Osteocyte (in vitro differentiated cells): ENCODE measurements around the gene SCNN1A. TPM values are rescaled to one million over a fixed set of nuclear protein-coding genes. Genes with fewer than 3 reads are reported as not detected.

Experiments
- DNase-seq: peaks from one replicate; pipeline ENCODE4 v3.0.0; 2021; ENCODE audit warnings: mixed read lengths; ENCODE audit not compliant: unreplicated experiment; ENCODE audit errors: extremely low spot score
- H3K27ac Mint-ChIP-seq: one replicate; pipeline ENCODE4 v1.8.0; 2021; ENCODE audit warnings: mild to moderate bottlenecking, mixed read lengths; ENCODE audit not compliant: unreplicated experiment
- H3K27me3 Mint-ChIP-seq: one replicate; pipeline ENCODE4 v1.8.0; 2021; ENCODE audit warnings: mixed read lengths; ENCODE audit not compliant: unreplicated experiment
- H3K36me3 Mint-ChIP-seq: one replicate; pipeline ENCODE4 v1.8.0; 2021; ENCODE audit warnings: mixed read lengths; ENCODE audit not compliant: unreplicated experiment
- H3K4me1 Mint-ChIP-seq: one replicate; pipeline ENCODE4 v1.8.0; 2021; ENCODE audit warnings: mixed read lengths; ENCODE audit not compliant: unreplicated experiment
- H3K4me3 Mint-ChIP-seq: one replicate; pipeline ENCODE4 v1.8.0; 2021; ENCODE audit warnings: mild to moderate bottlenecking, moderate library complexity, mixed read lengths; ENCODE audit not compliant: unreplicated experiment
- H3K9me3 Mint-ChIP-seq: one replicate; pipeline ENCODE4 v1.8.0; 2021; ENCODE audit warnings: mixed read lengths; ENCODE audit not compliant: unreplicated experiment
- CTCF ChIP-seq: fragments of 200-600 bp; sonication (generic); IDR thresholded peaks from 2 replicates; pipeline ENCODE4 v1.5.0; 2021; ENCODE audit warnings: antibody characterized with exemption, mild to moderate bottlenecking, moderate library complexity
- total RNA-seq: library from RNA; stranded (reverse); gene quantifications from 2 replicates; pipeline ENCODE4 v1.2.1, GENCODE V29; 2021

The SCNN1A gene
- total RNA-seq, 1 donor from 2014 or later, result 2.5 TPM

- peaks cover 66% of the 10 kb centered on the region for H3K4me1 Mint-ChIP-seq
- H3K27me3 Mint-ChIP-seq, result no peaks in the 10 kb centered on the region
- H3K4me3 Mint-ChIP-seq, result peak overlapping the region; percentile 53
- TF ChIP-seq CTCF, result no peak
- no peaks in the 10 kb centered on the region for H3K9me3 Mint-ChIP-seq
- DNase-seq, result no peak
- H3K27ac Mint-ChIP-seq, result peak overlapping the region; percentile 97
- H3K36me3 Mint-ChIP-seq, result peaks cover 7% of the 10 kb centered on the region
These were observed 51.2 kb downstream of the SCNN1A start for GRCh38 chr12:6323995-6324711.

- no peak for DNase-seq
- Mint-ChIP-seq H3K36me3 (peaks cover 5% of the 10 kb centered on the region), H3K9me3 (no peaks in the 10 kb centered on the region), H3K27me3 (no peaks in the 10 kb centered on the region), H3K4me3 (peak overlapping the region; percentile 53), H3K27ac (peak overlapping the region; percentile 97), H3K4me1 (peaks cover 66% of the 10 kb centered on the region)
- peak; percentile 63 for TF ChIP-seq CTCF
These were observed 51.9 kb downstream of the SCNN1A start for GRCh38 chr12:6323340-6323994.

- no peaks in the 10 kb centered on the region for H3K9me3 Mint-ChIP-seq
- H3K27me3 Mint-ChIP-seq, result no peaks in the 10 kb centered on the region
- DNase-seq, result no peak
- H3K36me3 Mint-ChIP-seq, result peaks cover 3% of the 10 kb centered on the region
- H3K27ac Mint-ChIP-seq, result peak overlapping the region; percentile 97
- H3K4me1 Mint-ChIP-seq, result peaks cover 64% of the 10 kb centered on the region
- no peak for TF ChIP-seq CTCF
- peak overlapping the region; percentile 11 for H3K4me3 Mint-ChIP-seq
These were observed 52.4 kb downstream of the SCNN1A start for GRCh38 chr12:6322969-6323339.

- Mint-ChIP-seq H3K27ac (peak overlapping the region; percentile 97), H3K27me3 (no peaks in the 10 kb centered on the region), H3K4me1 (peaks cover 59% of the 10 kb centered on the region), H3K36me3 (peaks cover 3% of the 10 kb centered on the region), H3K9me3 (no peaks in the 10 kb centered on the region), H3K4me3 (no peak overlapping the region)
- DNase-seq, result no peak
- no peak for TF ChIP-seq CTCF
These were observed 53.0 kb downstream of the SCNN1A start for GRCh38 chr12:6322352-6322751.

- Mint-ChIP-seq H3K9me3 (no peaks in the 10 kb centered on the region), H3K4me3 (no peak overlapping the region), H3K36me3 (peaks cover 3% of the 10 kb centered on the region), H3K27me3 (no peaks in the 10 kb centered on the region), H3K27ac (peak overlapping the region; percentile 97), H3K4me1 (peaks cover 56% of the 10 kb centered on the region)
- TF ChIP-seq CTCF, result no peak
- DNase-seq, result no peak
These were observed 53.5 kb downstream of the SCNN1A start for GRCh38 chr12:6321905-6322304.
